ENCODE data around the gene LRP3.

LRP3 gene

GRCh38 chr19:33241091-33241529 lies 47.0 kb downstream of the LRP3 start:
- ATAC-seq (no peak), DNase-seq (no peak)
- H3K9me3 Mint-ChIP-seq: peaks cover 6% of the 10 kb centered on the region
- H3K27me3 Mint-ChIP-seq: peaks cover 5% of the 10 kb centered on the region
- no peak overlapping the region for H3K4me3 Mint-ChIP-seq
- no peaks in the 10 kb centered on the region for H3K36me3 Mint-ChIP-seq (ENCODE audit: low read depth)
- H3K27ac Mint-ChIP-seq: no peak overlapping the region
- no peaks in the 10 kb centered on the region for H3K4me1 Mint-ChIP-seq

GRCh38 chr19:33241530-33242101 lies 47.5 kb downstream of the LRP3 start:
- peak; percentile 14 for ATAC-seq

GRCh38 chr19:33242131-33242530 lies 48.0 kb downstream of the LRP3 start:
- Mint-ChIP-seq H3K9me3 (peaks cover 6% of the 10 kb centered on the region), H3K36me3 (ENCODE audit: low read depth) (no peaks in the 10 kb centered on the region), H3K27ac (no peak overlapping the region), H3K27me3 (peaks cover 5% of the 10 kb centered on the region), H3K4me3 (no peak overlapping the region), H3K4me1 (no peaks in the 10 kb centered on the region)
- DNase-seq (no peak), ATAC-seq (no peak)

More at GRCh38 chr19:33241530-33242101, 47.5 kb downstream of the LRP3 start:
- no peak overlapping the region for H3K27ac Mint-ChIP-seq
- peaks cover 5% of the 10 kb centered on the region for H3K27me3 Mint-ChIP-seq
- H3K9me3 Mint-ChIP-seq: peaks cover 6% of the 10 kb centered on the region
- no peaks in the 10 kb centered on the region for H3K36me3 Mint-ChIP-seq (ENCODE audit: low read depth)
- H3K4me1 Mint-ChIP-seq: no peaks in the 10 kb centered on the region
- no peak overlapping the region for H3K4me3 Mint-ChIP-seq
- peak; percentile 31 for DNase-seq

GRCh38 chr19:33242911-33243310 lies 48.8 kb downstream of the LRP3 start:
- DNase-seq (no peak), ATAC-seq (no peak)
- Mint-ChIP-seq H3K27ac (no peak overlapping the region), H3K36me3 (ENCODE audit: low read depth) (no peaks in the 10 kb centered on the region), H3K9me3 (peaks cover 6% of the 10 kb centered on the region), H3K27me3 (peaks cover 5% of the 10 kb centered on the region), H3K4me1 (no peaks in the 10 kb centered on the region), H3K4me3 (no peak overlapping the region)

GRCh38 chr19:33245948-33246708 lies 52.0 kb downstream of the LRP3 start:
- Mint-ChIP-seq H3K36me3 (ENCODE audit: low read depth) (no peaks in the 10 kb centered on the region), H3K9me3 (peaks cover 6% of the 10 kb centered on the region), H3K4me1 (no peaks in the 10 kb centered on the region), H3K27me3 (peaks cover 5% of the 10 kb centered on the region), H3K4me3 (no peak overlapping the region), H3K27ac (no peak overlapping the region)
- no peak for DNase-seq
- ATAC-seq: no peak

GRCh38 chr19:33246709-33247440 lies 52.7 kb downstream of the LRP3 start:
- no peaks in the 10 kb centered on the region for H3K4me1 Mint-ChIP-seq
- peaks cover 6% of the 10 kb centered on the region for H3K9me3 Mint-ChIP-seq
- H3K27ac Mint-ChIP-seq: no peak overlapping the region
- DNase-seq (no peak), ATAC-seq (no peak)
- no peaks in the 10 kb centered on the region for H3K36me3 Mint-ChIP-seq (ENCODE audit: low read depth)
- H3K4me3 Mint-ChIP-seq: no peak overlapping the region
- peaks cover 5% of the 10 kb centered on the region for H3K27me3 Mint-ChIP-seq

GRCh38 chr19:33247441-33247819 lies 53.3 kb downstream of the LRP3 start:
- no peak overlapping the region for H3K4me3 Mint-ChIP-seq
- H3K4me1 Mint-ChIP-seq: no peaks in the 10 kb centered on the region
- H3K27me3 Mint-ChIP-seq: peaks cover 5% of the 10 kb centered on the region
- H3K36me3 Mint-ChIP-seq (ENCODE audit: low read depth): no peaks in the 10 kb centered on the region
- no peak overlapping the region for H3K27ac Mint-ChIP-seq
- H3K9me3 Mint-ChIP-seq: peaks cover 6% of the 10 kb centered on the region
- DNase-seq (no peak), ATAC-seq (no peak)

- no peak for ATAC-seq
- no peaks in the 10 kb centered on the region for H3K4me1 Mint-ChIP-seq
Observed at GRCh38 chr19:33248104-33248503, 54.0 kb downstream of the LRP3 start.

GRCh38 chr19:33248553-33248953 lies 54.4 kb downstream of the LRP3 start:
- H3K9me3 Mint-ChIP-seq: peaks cover 6% of the 10 kb centered on the region

More at GRCh38 chr19:33248104-33248503, 54.0 kb downstream of the LRP3 start:
- H3K36me3 Mint-ChIP-seq (ENCODE audit: low read depth): no peaks in the 10 kb centered on the region
- no peak overlapping the region for H3K4me3 Mint-ChIP-seq
- no peak overlapping the region for H3K27ac Mint-ChIP-seq
- peaks cover 6% of the 10 kb centered on the region for H3K9me3 Mint-ChIP-seq
- peaks cover 5% of the 10 kb centered on the region for H3K27me3 Mint-ChIP-seq
- no peak for DNase-seq

GRCh38 chr19:33248954-33249613 lies 55.0 kb downstream of the LRP3 start:
- Mint-ChIP-seq H3K27me3 (peaks cover 2% of the 10 kb centered on the region), H3K27ac (no peak overlapping the region), H3K4me3 (no peak overlapping the region), H3K4me1 (no peaks in the 10 kb centered on the region), H3K36me3 (ENCODE audit: low read depth) (no peaks in the 10 kb centered on the region), H3K9me3 (peaks cover 6% of the 10 kb centered on the region)
- DNase-seq: no peak
- peak; percentile 38 for ATAC-seq

More at GRCh38 chr19:33248553-33248953, 54.4 kb downstream of the LRP3 start:
- Mint-ChIP-seq H3K27ac (no peak overlapping the region), H3K27me3 (peaks cover 5% of the 10 kb centered on the region), H3K36me3 (ENCODE audit: low read depth) (no peaks in the 10 kb centered on the region), H3K4me3 (no peak overlapping the region), H3K4me1 (no peaks in the 10 kb centered on the region)
- DNase-seq (no peak), ATAC-seq (no peak)

- ATAC-seq: no peak
- Mint-ChIP-seq H3K27ac (no peak overlapping the region), H3K4me1 (no peaks in the 10 kb centered on the region), H3K9me3 (peaks cover 3% of the 10 kb centered on the region), H3K27me3 (no peaks in the 10 kb centered on the region), H3K36me3 (ENCODE audit: low read depth) (no peaks in the 10 kb centered on the region), H3K4me3 (no peak overlapping the region)
- no peak for DNase-seq
Observed at GRCh38 chr19:33249740-33250366, 55.7 kb downstream of the LRP3 start.

GRCh38 chr19:33250500-33250899 lies 56.4 kb downstream of the LRP3 start:
- H3K27me3 Mint-ChIP-seq: no peaks in the 10 kb centered on the region
- H3K4me3 Mint-ChIP-seq: no peak overlapping the region
- no peaks in the 10 kb centered on the region for H3K9me3 Mint-ChIP-seq
- H3K27ac Mint-ChIP-seq: no peak overlapping the region
- DNase-seq: no peak
- H3K4me1 Mint-ChIP-seq: no peaks in the 10 kb centered on the region
- no peaks in the 10 kb centered on the region for H3K36me3 Mint-ChIP-seq (ENCODE audit: low read depth)
- ATAC-seq: no peak

GRCh38 chr19:33251076-33251475 lies 56.9 kb downstream of the LRP3 start:
- Mint-ChIP-seq H3K4me1 (no peaks in the 10 kb centered on the region), H3K4me3 (no peak overlapping the region), H3K27me3 (no peaks in the 10 kb centered on the region), H3K27ac (no peak overlapping the region), H3K9me3 (no peaks in the 10 kb centered on the region), H3K36me3 (ENCODE audit: low read depth) (no peaks in the 10 kb centered on the region)
- no peak for DNase-seq
- ATAC-seq: no peak

- ATAC-seq: no peak
- no peak for DNase-seq
- H3K4me1 Mint-ChIP-seq: no peaks in the 10 kb centered on the region
- no peak overlapping the region for H3K27ac Mint-ChIP-seq
- H3K4me3 Mint-ChIP-seq: no peak overlapping the region
- no peaks in the 10 kb centered on the region for H3K27me3 Mint-ChIP-seq
- no peaks in the 10 kb centered on the region for H3K9me3 Mint-ChIP-seq
- no peaks in the 10 kb centered on the region for H3K36me3 Mint-ChIP-seq (ENCODE audit: low read depth)
Observed at GRCh38 chr19:33251526-33252090, 57.5 kb downstream of the LRP3 start.
